ENCODE results near the gene MEA1. TPM values are rescaled to one million over a fixed set of nuclear protein-coding genes. Genes with fewer than 3 reads are reported as not detected.

Gene MEA1
- total RNA-seq, 1 experiment from 2014 or later: 131 TPM

DNA sequence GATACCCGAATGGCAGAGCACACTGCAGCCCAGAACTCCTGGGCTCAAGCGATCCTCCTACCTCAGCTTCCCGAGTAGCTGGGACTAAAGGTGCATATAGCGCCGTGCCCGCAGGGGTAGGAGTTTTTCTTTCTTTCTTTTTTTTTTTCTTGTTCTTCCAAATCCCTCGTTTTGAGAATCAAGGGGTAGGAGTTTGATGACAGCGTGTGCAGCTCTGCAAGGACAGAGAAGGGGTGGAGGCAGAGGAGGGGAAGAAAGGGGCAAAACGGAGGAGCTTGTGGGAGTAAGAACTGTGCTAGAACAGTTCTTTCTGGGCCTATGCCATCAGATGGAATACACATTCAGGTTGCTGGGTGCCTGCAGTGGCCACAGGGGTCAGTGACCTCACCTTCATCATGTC, 23.0 kb upstream of the MEA1 start:
- no peak for TF ChIP-seq EZH2phosphoT487 (IDR thresholded peaks at IDR 0.05; ENCODE audit: borderline replicate concordance, low read length)
- POLR2A ChIA-PET (ENCODE audit: unreplicated experiment): interaction anchor here (0.5 to 0.7 kb wide), 2 partner anchors 58 to 132 kb away, joined by 3 to 8 read pairs; partner anchors contain the start of gene PEX6
- H3K36me3 ChIP-seq (ENCODE audit: low read depth, low read length): peaks cover 8% of the 10 kb centered on the region; the same call in 1 of the 2 replicates
- H3K9ac ChIP-seq (ENCODE audit: low read length): no peak overlapping the region
- BruUV-seq (replicated peaks): no TSS peak
- no peak overlapping the region for H3K27ac ChIP-seq (ENCODE audit: low read length)
- no peak for DNase-seq
- no peaks in the 10 kb centered on the region for H3K9me3 ChIP-seq (ENCODE audit: low read length)
- no peak overlapping the region for H3K4me2 ChIP-seq (ENCODE audit: low read length)
- CTCF ChIA-PET: no interaction called here
- no peak overlapping the region for H3K4me3 ChIP-seq (ENCODE audit: low read length)
- H3F3A ChIP-seq (ENCODE audit: low read length, unreplicated experiment): no peaks in the 10 kb centered on the region
- no peaks in the 10 kb centered on the region for H4K20me1 ChIP-seq (ENCODE audit: low read length)
- H3K27me3 ChIP-seq (ENCODE audit: low read length): no peaks in the 10 kb centered on the region
- no peak for ATAC-seq
- intact Hi-C loops (cut with micrococcal nuclease): no loop called here
- H3K79me2 ChIP-seq (ENCODE audit: low read length): no peaks in the 10 kb centered on the region
- no peaks in the 10 kb centered on the region for H3K4me1 ChIP-seq (ENCODE audit: insufficient read depth, low read length)
- H2AFZ ChIP-seq (ENCODE audit: low read length): no peak overlapping the region
- H3K9me2 ChIP-seq (replicated peaks; ENCODE audit: low read length): no peaks in the 10 kb centered on the region

DNA sequence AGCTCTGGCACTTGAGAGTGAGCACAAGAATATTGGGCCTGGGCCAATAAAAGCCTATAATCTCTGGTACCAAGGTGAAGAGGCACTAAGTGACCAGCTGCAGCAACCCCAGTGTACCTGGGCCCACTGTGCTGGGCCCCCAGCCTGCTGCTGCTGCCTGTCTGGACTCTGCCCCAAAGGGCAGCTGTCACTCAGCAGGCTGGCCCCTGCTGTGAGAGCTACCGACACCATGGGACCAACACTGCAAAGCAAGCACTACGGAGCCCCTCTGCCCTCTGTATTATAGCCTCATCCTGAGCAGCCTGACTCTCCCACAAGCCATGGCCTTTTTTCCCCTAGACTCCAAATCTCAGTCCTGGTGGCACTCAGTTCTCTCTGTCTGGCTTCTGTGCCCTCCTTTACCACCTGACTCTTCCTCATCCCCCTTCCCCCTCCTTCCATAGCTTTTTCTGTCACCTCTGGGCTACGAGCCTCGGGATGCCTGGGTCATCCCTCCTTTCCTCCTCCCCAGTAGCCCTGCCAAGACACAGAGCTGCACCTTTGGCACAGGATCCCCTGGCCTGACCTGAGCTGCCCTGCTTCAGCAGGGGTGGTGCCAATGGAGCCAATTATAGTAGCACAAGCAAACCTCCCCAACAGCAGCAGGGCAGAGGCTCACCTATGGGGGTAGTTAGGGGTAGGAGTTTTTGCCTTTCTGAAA, 21.9 kb upstream of the MEA1 start:
- Histone ChIP-seq H3K4me2 (ENCODE audit: low read length) (no peak overlapping the region), H2AFZ (ENCODE audit: low read length) (no peak overlapping the region), H3K36me3 (ENCODE audit: low read depth, low read length) (0 out of 2 replicates have a peak, but pooled peaks cover 5% of the 10 kb centered on the region), H3K9me2 (replicated peaks; ENCODE audit: low read length) (no peaks in the 10 kb centered on the region), H3K27me3 (ENCODE audit: low read length) (no peaks in the 10 kb centered on the region), H3K79me2 (ENCODE audit: low read length) (no peaks in the 10 kb centered on the region), H3K9ac (ENCODE audit: low read length) (no peak overlapping the region), H3K9me3 (ENCODE audit: low read length) (no peaks in the 10 kb centered on the region), H3K4me1 (ENCODE audit: insufficient read depth, low read length) (no peaks in the 10 kb centered on the region), H3K4me3 (ENCODE audit: low read length) (no peak overlapping the region), H4K20me1 (ENCODE audit: low read length) (no peaks in the 10 kb centered on the region), H3K27ac (ENCODE audit: low read length) (no peak overlapping the region), H3F3A (ENCODE audit: low read length, unreplicated experiment) (no peaks in the 10 kb centered on the region)
- TF ChIP-seq EZH2phosphoT487 (IDR thresholded peaks at IDR 0.05; ENCODE audit: borderline replicate concordance, low read length) (no peak), EZH2 (IDR thresholded peaks at IDR 0.05; ENCODE audit: low read length, unreplicated experiment) (no peak)
- TF ChIP-seq, protein P1, sequence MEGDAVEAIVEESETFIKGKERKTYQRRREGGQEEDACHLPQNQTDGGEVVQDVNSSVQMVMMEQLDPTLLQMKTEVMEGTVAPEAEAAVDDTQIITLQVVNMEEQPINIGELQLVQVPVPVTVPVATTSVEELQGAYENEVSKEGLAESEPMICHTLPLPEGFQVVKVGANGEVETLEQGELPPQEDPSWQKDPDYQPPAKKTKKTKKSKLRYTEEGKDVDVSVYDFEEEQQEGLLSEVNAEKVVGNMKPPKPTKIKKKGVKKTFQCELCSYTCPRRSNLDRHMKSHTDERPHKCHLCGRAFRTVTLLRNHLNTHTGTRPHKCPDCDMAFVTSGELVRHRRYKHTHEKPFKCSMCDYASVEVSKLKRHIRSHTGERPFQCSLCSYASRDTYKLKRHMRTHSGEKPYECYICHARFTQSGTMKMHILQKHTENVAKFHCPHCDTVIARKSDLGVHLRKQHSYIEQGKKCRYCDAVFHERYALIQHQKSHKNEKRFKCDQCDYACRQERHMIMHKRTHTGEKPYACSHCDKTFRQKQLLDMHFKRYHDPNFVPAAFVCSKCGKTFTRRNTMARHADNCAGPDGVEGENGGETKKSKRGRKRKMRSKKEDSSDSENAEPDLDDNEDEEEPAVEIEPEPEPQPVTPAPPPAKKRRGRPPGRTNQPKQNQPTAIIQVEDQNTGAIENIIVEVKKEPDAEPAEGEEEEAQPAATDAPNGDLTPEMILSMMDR (conservative IDR thresholded peaks at IDR 0.05; ENCODE audit: low read depth, low read length): no peak
- ChIA-PET CTCF (no interaction called here), POLR2A (ENCODE audit: unreplicated experiment) (no interaction called here)
- ATAC-seq (no peak), DNase-seq (no peak)
- no TSS peak for BruUV-seq (replicated peaks)
- intact Hi-C loops (cut with micrococcal nuclease): no loop called here

DNA sequence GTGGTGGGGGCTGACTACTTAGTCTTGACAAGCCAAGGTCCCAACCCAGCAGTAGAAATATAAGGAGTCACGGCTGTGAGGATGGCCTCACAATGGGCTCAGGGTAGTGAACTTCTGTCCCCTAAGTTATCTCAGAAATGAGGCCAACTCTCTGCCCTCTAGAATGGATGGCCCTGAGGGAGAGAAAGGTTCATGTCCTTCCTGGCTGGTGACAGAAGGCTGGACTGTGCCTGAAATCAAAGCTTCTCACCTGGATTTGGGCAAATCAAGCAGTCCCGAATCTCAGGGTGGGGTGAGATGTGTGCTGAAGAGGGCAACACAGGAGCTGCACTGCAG, 20.4 kb upstream of the MEA1 start:
- no peak overlapping the region for H3K4me3 ChIP-seq (ENCODE audit: low read length)
- BruUV-seq (replicated peaks): no TSS peak
- H3K36me3 ChIP-seq (ENCODE audit: low read depth, low read length): peaks cover 13% of the 10 kb centered on the region
- no peak overlapping the region for H2AFZ ChIP-seq (ENCODE audit: low read length)
- no peaks in the 10 kb centered on the region for H3F3A ChIP-seq (ENCODE audit: low read length, unreplicated experiment)
- H3K4me1 ChIP-seq (ENCODE audit: insufficient read depth, low read length): no peaks in the 10 kb centered on the region
- H3K9ac ChIP-seq (ENCODE audit: low read length): no peak overlapping the region
- ChIA-PET CTCF (no interaction called here), POLR2A (ENCODE audit: unreplicated experiment) (no interaction called here)
- intact Hi-C loops (cut with micrococcal nuclease): no loop called here
- no peaks in the 10 kb centered on the region for H3K27me3 ChIP-seq (ENCODE audit: low read length)
- H3K9me2 ChIP-seq (replicated peaks; ENCODE audit: low read length): no peaks in the 10 kb centered on the region
- DNase-seq (no peak), ATAC-seq (no peak)
- no peak overlapping the region for H3K27ac ChIP-seq (ENCODE audit: low read length)
- no peak for TF ChIP-seq EZH2 (IDR thresholded peaks at IDR 0.05; ENCODE audit: low read length, unreplicated experiment)
- TF ChIP-seq, protein P1 (conservative IDR thresholded peaks at IDR 0.05; ENCODE audit: low read depth, low read length): no peak
- no peak for TF ChIP-seq EZH2phosphoT487 (IDR thresholded peaks at IDR 0.05; ENCODE audit: borderline replicate concordance, low read length)
- no peak overlapping the region for H3K4me2 ChIP-seq (ENCODE audit: low read length)
- no peaks in the 10 kb centered on the region for H3K79me2 ChIP-seq (ENCODE audit: low read length)
- H4K20me1 ChIP-seq (ENCODE audit: low read length): no peaks in the 10 kb centered on the region
- no peaks in the 10 kb centered on the region for H3K9me3 ChIP-seq (ENCODE audit: low read length)

Data from PC-3 (cell line).